ENCODE measurements around the gene GPR50.

Gene GPR50

DNA sequence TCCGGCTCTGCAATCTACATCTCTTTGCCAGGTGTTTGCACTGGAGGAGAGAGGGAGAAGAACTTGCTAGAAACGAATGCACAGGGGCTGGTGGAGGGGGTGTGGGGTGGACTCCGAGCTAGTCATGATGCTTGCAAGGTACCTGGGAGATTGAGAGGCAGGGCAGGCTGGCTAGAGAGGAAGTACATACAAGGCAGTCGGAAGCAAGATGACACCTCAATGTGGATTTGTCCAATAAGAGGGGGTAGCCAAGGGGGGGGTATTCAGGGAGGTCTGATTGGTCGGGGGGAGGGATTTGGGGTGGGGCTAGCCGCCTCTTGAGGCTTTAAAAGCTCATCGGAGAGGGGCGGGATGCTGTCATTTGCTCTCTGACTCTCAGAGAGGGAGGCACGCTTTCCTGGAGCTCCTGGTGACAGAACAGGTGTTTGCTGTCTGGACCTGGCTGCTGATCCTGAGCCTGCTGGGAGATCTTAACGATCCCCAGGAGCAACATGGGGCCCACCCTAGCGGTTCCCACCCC is at the start of gene GPR50:
GPR50 (plus strand) TSS at position 354 of the 520 bp plus-strand sequence; CDS start at position 492, 138 bp downstream.
- no peak for DNase-seq (ENCODE audit: low spot score)

DNA sequence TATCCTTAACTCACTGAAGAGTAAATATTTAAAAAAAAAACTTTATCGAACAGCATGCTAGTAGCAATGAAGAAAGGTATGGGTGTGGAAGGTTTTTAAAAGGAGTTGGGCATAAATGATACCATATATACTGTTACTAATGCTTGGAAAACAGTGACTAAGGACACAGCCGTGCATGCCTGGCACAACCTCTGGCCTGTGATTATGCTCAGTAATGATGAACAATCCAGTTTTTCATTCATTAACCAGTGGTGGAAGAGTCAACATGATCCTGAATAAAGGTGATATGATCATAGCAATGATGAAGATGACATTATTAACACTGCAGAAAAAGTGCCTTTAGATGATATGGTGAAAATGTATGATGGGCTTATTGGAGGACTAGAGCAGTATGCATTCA is 43.9 kb upstream of the GPR50 start:
- DNase-seq (ENCODE audit: low spot score): no peak

DNA sequence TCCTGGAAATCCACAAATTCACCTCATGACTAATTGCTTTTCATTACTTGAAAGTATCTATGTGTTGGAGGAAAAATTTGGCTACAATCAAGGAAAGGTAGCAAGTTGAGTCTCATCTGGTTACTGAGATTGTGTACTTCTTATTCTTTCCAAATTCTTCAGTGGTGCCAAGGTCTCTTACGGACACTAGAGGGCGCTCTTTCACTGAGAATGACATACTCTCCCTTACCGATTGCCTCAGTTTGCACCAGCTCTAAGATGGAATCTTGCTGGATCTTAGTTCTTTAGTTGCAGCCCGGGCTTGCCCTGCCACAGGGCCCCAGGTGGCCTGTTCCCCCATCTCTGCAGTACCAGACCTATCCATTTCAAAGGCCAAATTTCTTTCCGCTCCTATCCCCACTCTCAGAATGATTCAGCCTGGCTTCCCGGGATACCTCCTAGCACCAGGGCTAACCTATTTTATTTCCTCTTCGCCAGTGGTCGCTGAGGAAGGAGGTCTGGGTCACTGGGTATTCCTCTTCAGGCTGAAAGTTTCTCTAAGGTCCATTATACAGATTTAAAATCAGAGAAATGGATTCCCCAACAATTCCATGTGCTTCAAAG is 24.6 kb upstream of the GPR50 start:
- peak; percentile 56 for DNase-seq (ENCODE audit: low spot score)

DNA sequence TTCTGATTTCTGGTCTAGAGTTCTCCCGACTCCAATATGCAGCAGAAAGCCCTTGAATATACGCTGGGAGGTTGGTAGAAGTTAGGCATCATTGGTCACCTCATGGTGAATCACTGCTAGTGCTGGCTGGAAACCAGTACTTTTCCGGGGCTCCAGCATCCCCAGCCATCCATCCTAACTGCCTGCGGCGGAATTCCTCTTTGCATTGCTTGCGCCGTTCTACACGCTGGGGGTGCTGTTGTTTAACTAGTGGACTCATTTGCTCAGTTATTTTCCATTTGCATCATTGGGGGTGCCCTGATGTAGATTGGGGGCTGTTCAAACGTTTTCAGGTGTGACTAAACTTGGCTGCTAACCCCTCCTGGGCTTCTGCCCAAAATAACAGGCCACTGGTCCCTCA is 23.3 kb upstream of the GPR50 start:
- DNase-seq (ENCODE audit: low spot score): no peak

DNA sequence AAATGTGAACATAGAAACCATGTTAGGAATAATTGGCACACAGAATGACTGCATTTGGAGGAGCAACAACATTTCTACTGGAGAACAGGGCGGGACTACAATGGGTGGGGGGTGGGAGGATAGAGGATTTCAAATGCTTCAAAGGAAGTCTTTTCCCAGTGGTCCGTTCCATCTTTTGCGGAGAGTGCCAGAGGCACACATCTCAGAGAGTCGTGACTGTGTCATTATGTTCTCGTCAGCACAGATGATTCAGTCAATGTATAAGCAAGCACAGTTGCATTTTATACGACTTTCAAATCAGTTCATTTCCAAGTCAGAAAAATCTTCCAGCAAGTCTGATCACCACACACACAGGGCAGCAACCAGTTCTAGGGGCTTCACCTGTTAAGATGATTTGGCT is 22.7 kb upstream of the GPR50 start:
- no peak for DNase-seq (ENCODE audit: low spot score)

DNA sequence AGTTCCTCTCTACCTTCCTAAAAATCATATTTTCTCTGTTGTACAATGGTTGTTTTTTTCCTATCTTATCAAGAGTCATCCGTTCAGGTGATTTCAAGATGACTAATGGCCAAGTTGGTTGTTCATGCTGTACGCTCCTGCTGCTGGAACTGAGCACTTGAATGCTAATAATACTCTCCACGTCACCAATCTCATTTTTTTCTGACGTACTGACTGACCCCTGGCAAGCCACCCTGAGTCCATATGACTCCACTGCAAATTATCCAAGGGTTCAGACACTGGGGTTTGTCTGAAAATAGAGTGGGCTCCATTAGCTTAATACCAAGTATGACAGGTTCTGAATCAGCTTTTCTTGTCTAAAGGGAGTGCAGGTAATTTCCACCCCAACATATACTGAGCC is 21.1 kb upstream of the GPR50 start:
- DNase-seq (ENCODE audit: low spot score): no peak

DNA sequence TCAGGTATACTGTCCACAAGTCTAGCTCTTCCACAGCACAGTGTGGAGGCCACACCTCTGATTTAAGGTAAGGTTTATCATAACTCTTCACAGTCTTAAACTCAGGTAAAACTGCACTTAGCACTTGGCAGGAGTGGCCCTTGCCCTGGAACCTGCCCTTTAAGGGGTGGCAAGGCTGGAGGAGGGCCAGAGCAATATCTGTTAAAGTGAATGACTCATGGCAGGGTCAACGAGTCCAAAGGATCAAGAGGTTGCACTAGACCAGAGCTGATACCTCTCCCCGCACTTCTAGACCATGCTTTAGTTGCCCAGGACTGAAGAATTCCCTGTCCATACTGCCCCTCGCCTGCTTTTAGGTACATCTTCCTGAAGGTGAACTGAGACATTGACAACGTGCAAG is 14.7 kb upstream of the GPR50 start:
- DNase-seq (ENCODE audit: low spot score): no peak

DNA sequence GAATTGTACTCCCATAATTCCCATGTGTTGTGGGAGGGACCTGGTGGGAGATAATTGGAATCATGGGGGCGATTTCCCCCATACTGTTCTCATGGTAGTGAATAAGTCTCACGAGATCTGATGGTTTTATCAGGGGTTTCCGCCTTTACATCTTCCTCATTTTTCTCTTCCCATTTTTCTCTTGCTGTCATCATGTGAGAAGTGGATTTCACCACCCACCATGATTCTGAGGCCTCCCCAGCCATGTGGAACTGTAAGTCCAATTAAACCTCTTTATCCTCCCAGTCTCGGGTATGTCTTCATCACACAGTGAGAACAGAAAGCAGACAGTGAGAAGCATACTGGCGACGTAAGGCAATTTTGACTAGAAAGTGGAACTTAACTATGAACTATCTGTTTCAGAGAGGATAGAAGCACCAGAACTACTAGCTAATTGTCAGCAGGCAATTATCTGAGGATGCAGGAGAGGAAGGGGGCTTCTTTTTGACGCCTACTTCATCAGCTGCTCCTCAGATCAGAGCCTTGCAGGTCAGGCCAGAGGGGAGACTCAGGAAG is 8.5 kb upstream of the GPR50 start:
- no peak for DNase-seq (ENCODE audit: low spot score)

DNA sequence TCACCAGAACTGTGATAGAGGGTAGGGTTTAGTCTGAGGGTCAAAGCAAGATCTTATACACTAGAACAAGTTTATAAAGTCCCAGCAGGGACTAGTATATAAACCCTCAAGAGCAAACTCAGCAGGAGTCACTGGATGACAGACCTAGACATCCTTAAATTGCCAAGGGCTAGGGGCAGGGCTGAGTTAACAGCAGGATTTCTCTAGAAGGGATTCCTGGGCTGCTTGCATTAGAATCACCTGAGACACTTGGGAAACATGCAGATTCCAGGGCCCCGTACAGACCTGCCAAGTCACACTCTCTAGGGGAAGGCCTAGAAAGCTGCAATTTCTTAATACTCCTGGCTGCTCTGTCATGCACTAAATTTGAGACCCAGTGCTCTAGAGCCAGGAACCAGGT is 6.6 kb upstream of the GPR50 start:
- DNase-seq (ENCODE audit: low spot score): no peak

DNA sequence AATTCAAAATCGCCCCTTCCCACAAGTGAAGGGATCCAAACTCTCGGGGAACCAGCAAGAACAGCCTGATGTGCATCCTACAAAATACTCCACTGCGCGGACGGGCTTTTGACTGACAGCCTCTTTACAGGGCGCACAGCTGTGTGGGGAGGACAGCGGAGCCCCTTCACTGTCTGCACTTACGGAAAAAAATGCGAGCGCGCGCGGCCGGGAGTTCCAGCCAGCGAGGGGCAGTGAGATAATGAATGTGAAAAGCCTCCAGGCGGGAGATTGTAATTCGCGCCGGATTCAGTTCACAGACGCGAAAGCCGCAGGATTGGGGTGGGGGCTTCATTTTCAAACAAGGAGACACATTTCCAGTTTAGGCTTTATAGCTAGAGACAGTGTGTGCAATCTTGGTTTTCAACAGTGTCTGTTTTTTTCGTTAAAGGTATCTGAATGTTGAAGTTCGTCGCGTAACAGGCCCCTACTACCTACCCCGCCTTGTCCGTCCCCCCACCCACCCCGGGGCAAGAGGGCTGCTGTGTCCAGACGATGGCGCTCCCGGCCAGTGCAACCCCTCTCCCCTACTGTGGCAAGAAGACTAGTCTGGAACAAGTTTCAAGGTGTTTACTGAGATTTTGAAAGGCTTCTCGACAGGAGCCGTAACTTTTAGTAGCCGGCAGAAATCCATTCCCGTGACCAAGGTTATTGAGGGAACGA is 1.7 kb upstream of the GPR50 start:
- no peak for DNase-seq (ENCODE audit: low spot score)

DNA sequence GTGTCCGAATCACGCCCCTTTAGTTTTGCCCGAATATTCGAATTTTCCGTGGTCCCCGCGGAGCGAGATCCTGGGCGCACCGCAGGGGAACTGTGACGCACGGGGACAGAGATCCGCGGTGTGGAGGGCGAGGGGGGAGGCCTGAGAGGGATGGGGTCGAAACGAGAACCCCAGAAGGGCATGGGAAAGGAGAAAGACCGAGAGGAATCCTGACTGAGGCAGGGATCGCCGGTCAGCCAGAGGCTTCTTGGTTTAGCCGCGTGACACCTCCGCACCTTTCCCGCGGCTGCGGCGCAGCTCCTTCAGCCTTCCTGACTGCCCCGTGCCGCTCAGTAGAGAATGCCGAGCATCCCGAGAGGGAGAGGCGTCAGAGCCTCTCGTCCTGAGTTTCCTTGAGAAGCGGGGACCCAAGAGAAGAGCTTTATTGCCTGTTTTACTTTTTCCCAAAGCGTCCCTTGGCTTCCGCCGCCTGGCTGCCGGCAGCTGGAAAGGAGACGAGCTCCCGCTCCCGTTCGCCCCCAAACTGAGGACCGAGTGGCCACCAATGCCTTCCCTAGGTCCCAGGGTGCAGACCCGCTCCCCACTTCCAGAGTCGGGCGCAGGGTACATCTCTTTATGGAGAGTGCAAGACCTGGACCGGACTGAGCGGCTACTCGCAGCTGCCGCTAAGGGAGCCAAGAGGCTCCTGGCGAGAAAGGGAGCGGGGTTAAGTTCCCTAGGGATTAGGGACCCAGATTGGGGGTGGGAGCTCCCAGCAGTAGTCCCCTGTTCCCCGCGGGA is 911 bp upstream of the GPR50 start:
- DNase-seq (ENCODE audit: low spot score): no peak

DNA sequence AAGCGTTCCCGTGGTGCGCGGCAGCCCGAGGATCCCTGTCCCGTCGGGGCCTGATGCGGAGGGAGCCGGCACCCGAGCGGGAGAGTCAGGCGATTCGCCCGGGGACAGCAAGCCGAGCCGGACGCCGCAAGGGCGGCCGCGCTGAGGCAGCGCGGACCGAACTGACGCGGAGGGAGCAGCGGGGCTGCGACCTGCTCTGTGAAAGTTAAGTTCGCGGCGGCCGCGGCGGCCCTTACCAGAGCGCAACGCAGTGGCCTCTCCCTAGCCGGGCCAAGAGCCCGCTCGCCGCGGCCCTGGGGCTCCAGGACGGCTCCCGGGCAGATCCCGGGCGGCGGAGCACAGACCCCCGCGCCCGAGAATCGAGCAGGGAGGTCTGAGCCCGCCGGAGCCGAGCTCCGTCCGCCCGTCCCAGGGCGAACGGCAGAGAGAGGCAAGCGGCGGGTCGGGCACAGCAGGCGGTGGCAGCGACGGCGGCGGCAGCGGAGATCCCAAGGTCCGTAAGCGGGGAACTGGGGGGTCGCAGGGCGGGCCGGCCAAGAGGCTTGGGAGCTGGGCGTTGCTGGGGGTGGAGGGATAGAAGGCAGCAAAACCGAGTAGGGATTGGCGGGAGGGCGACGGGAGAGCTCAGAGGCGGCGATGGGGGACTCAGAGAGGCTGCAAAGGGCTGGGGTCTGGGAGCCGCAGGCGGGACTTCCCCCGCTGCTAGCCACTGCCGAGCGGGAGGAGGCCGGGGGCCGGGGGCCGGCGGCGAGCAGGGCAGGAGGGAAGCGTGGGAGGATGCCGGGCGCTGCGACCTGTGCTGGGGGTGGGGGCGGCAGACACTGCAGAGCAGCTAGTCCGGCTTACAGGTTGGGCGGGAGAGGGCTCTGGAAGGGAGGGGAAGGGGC is 1.0 kb downstream of the GPR50 start:
- DNase-seq (ENCODE audit: low spot score): no peak

DNA sequence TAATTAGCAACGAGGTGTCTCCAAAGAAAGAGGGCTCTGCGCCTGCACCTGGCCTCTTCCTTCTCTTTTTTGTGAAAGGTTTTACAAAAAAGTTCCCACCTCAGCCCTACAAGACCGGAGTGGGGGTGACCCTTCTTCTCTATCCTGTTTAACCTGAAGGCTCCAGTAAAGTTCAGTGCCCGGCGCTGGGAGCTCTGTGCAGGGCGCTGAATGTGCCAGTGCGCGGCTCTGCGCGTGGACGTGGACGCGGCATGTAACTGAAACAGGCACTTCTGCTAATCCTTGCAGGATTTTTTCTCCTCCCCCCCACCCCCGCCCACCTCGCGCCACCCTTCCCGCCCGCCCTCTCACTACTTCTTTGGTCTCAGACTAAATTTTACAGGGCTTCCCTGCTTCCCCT is 2.4 kb downstream of the GPR50 start:
- DNase-seq (ENCODE audit: low spot score): no peak

DNA sequence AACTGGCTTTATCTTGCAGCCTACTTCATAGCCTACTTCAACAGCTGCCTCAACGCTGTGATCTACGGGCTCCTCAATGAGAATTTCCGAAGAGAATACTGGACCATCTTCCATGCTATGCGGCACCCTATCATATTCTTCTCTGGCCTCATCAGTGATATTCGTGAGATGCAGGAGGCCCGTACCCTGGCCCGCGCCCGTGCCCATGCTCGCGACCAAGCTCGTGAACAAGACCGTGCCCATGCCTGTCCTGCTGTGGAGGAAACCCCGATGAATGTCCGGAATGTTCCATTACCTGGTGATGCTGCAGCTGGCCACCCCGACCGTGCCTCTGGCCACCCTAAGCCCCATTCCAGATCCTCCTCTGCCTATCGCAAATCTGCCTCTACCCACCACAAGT is 4.0 kb downstream of the GPR50 start:
- DNase-seq (ENCODE audit: low spot score): no peak

DNA sequence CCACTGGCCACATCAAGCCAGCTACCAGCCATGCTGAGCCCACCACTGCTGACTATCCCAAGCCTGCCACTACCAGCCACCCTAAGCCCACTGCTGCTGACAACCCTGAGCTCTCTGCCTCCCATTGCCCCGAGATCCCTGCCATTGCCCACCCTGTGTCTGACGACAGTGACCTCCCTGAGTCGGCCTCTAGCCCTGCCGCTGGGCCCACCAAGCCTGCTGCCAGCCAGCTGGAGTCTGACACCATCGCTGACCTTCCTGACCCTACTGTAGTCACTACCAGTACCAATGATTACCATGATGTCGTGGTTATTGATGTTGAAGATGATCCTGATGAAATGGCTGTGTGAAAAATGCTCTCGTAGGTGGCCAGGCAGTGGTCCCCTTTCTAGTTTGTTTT is 4.7 kb downstream of the GPR50 start:
- no peak for DNase-seq (ENCODE audit: low spot score)

DNA sequence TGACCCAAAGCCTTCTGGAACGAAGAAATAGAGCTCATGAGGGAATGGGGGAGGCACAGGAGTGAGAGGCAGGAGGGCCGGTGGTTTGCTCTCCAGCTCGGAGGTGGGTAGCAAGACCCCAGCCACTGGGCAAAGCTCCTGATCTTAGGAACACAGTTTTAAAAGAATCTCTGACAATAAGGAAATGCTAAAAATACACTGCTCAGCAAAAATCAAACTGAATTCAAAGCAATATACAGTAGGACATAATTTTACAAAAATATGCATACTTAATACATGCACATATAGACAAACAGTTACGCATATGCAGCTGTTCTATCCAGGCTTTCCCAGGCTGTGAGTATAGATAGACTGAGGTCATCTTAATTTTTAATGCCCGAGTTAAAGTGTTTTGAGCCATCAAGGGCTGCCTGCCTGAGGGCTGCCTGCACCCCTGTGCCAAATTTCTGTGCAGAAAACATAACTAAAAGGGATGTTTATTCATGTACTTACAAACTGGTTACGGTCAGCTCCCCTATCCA is 6.9 kb downstream of the GPR50 start:
- no peak for DNase-seq (ENCODE audit: low spot score)

DNA sequence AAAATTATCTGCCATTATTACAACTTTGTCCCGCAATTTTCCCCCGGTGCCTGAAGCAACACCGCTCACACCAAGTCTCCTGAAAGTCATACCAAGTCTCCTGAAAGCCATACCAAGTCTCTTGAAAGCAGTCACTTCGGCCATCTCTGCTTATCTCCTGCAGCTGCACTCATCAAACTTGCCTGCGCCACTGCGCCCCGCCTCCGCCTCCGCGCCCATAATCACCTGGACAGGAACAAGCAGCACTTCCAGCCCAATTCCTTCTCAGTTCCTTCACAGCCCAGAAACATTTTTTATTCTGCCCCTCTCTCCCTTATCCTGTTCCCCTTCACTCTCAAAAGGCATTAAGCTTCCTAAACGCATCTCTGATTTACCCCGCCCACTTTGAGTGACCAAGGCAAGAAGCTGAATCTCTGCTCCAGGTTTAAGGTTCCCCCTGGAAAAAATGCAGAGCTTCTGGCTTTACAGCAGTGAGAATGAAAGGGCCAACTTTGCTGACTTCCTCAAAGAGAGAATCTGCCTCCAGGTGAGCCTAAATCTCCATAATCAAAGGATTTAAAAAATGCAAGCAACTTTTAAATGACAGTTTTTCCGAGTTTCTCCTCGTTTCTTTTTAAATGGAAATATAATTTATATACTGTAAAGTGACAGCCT is 7.7 kb downstream of the GPR50 start:
- DNase-seq (ENCODE audit: low spot score): no peak

DNA sequence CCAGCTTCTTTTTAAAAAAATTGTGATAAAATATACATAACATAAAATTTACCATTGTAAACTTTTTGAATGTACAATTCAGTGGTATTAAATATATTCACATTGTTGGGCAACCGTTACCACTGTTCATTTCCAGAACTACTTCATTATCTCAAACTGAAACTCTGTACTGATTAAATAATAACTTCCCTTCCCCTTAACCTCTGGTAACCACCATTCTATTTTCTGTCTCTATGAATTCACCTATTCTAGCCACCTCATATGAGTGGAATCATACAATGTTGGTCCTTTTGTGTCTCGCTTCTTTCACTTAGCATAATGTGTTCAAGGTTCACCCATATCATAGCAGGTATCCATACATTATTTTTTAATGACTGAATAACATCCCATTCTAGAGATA is 8.3 kb downstream of the GPR50 start:
- no peak for DNase-seq (ENCODE audit: low spot score)

DNA sequence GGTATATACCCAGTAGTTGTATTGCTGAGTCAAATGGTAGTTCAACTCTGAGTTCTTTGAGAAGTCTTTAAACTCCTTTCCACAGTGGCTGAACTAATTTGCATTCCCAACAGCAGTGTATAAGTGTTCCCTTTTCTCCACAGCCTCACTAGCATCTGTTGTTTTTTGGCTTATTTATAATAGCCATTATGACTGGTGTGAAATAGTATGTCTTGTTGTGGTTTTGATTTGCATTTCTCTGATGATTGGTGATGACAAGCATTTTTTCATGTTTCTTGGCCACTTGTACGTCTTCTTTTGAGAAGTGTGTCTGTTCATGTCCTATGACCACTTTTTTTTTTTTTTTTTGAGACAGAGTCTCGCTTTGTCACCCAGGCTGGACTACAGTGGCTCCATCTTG is 30.5 kb downstream of the GPR50 start:
- DNase-seq (ENCODE audit: low spot score): no peak

DNA sequence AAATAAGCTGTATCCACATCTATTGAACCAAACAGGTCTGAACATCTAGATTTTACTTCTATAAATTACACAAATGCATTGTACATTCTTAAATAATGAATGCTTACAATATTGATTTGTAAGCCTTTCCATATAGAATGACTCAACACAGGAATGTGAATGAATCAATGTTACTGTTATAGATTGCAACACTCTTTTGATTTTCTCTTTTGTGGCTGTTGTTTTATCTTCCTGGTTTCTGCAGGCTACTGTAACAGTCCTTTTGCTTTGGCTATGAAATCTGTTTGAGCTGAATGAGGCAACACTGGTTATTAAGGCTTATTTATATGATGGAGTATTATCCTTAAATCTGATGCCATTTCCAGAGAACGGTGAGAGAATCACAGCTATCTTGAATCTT is 49.5 kb downstream of the GPR50 start:
- DNase-seq (ENCODE audit: low spot score): no peak

DNA sequence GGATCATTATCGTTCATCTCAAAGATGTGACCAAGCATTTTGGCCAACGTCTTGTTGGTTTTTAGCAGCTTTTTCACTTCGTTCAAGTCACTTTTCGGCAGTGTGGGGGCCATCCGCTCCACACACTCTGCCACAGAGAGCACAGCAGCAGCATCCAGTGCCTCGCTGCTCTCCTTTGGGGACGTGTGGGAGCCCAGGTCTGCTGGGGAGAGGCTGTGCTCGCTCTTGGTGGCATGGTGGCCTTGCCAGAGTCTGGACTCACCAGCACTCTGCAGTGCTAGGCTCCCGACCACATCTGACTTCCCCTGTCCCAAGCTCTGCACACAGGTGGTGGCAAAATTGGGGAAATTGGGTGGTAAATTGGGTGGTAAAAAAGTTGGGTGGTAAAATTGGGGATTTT is 50.6 kb downstream of the GPR50 start:
- DNase-seq (ENCODE audit: low spot score): no peak

All from hematopoietic multipotent progenitor cell treated with erythropoietin and hydrocortisone succinate and interleukin-3 and kit ligand, for 15 days (in vitro differentiated cells).